ENCODE results near the gene DYSF. TPM values are rescaled to one million over a fixed set of nuclear protein-coding genes. Genes with fewer than 3 reads are reported as not detected.

The DYSF gene
- total and polyA plus RNA-seq, 2 donors (not counting 1 experiment from before 2014, with no cell fraction given): 0.17 to 0.43 TPM

DNA sequence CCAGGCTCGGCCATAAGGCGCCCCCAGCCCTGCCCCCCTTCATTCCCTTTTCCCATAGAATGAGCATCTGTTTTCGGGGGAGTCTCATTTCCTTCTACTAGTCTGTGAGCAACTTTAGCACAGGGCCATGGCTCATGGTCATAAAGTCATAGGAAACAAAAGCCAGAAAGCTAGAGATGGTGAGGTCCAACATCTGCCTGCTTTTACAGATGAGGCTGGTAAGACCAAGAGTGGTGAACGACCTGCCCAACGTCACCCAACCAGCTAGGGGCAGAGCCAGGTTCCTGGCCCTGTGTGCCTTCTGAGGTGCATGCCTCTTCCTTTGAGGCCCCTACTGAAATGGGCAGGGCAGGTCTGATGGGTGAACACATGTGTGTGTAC lies 212.7 kb downstream of the DYSF start:
- Histone ChIP-seq H3K9me3 (ENCODE audit: control extremely low read depth in 1 of 3, control insufficient read depth in 2 of 3, insufficient read depth in 1 of 3, low read length in 2 of 3) (peaks cover 0 to 7% (median 0%) of the 10 kb centered on the region in 3 donors), H3K9ac (ENCODE audit: low read length) (no peak overlapping the region), H3K27me3 (replicated peaks in 1 of 4; ENCODE audit: control extremely low read depth in 1 of 4, control insufficient read depth in 3 of 4, insufficient read depth in 4 of 4, low read length in 3 of 4) (no peaks in the 10 kb centered on the region), H3K27ac (ENCODE audit: low read length in 2 of 2) (no peak overlapping the region), H3K79me2 (ENCODE audit: control insufficient read depth, insufficient read depth, low read length) (no peaks in the 10 kb centered on the region), H3K4me3 (ENCODE audit: control extremely low read depth in 1 of 5, extremely low read depth in 1 of 5, insufficient read depth in 1 of 5, low read depth in 2 of 5, low read length in 4 of 5) (no peak overlapping the region), H3K4me1 (ENCODE audit: control insufficient read depth in 2 of 2, insufficient read depth in 2 of 2, low read length in 2 of 2) (no peaks in the 10 kb centered on the region), H3K36me3 (replicated peaks in 1 of 2; ENCODE audit: control extremely low read depth in 1 of 2, control insufficient read depth in 1 of 2, extremely low read depth in 1 of 2, insufficient read depth in 2 of 2, low read length in 1 of 2) (no peaks in the 10 kb centered on the region), H4K20me1 (ENCODE audit: control insufficient read depth, insufficient read depth, low read length, poor library complexity, severe bottlenecking) (no peaks in the 10 kb centered on the region), H2AFZ (ENCODE audit: insufficient read depth, low read depth, low read length, poor library complexity, severe bottlenecking) (no peak overlapping the region), H3K4me2 (replicated peaks; ENCODE audit: low read depth, low read length, poor library complexity, severe bottlenecking) (no peak overlapping the region)
- ChIA-PET CTCF (no interaction called here), POLR2A (no interaction called here)
- no peak overlapping the region for H3K27ac Mint-ChIP-seq
- no peak for ATAC-seq (ENCODE audit: low read depth)
- H3K4me1 Mint-ChIP-seq: no peaks in the 10 kb centered on the region
- TF ChIP-seq EZH2 (IDR thresholded peaks at IDR 0.05; ENCODE audit: borderline replicate concordance, insufficient read depth, low read depth, low read length, poor library complexity, severe bottlenecking): no peak
- TF ChIP-seq, protein P1, sequence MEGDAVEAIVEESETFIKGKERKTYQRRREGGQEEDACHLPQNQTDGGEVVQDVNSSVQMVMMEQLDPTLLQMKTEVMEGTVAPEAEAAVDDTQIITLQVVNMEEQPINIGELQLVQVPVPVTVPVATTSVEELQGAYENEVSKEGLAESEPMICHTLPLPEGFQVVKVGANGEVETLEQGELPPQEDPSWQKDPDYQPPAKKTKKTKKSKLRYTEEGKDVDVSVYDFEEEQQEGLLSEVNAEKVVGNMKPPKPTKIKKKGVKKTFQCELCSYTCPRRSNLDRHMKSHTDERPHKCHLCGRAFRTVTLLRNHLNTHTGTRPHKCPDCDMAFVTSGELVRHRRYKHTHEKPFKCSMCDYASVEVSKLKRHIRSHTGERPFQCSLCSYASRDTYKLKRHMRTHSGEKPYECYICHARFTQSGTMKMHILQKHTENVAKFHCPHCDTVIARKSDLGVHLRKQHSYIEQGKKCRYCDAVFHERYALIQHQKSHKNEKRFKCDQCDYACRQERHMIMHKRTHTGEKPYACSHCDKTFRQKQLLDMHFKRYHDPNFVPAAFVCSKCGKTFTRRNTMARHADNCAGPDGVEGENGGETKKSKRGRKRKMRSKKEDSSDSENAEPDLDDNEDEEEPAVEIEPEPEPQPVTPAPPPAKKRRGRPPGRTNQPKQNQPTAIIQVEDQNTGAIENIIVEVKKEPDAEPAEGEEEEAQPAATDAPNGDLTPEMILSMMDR (IDR thresholded peaks at IDR 0.05): no peak
- H3K4me3 Mint-ChIP-seq: no peak overlapping the region
- intact Hi-C loops (cut with micrococcal nuclease): no loop called here
- DNase-seq: no peak
- no peaks in the 10 kb centered on the region for H3K27me3 Mint-ChIP-seq
- WGBS (ENCODE audit: insufficient coverage): 100% methylated on average over 2 of the region's 5 CpGs
- H3K9me3 Mint-ChIP-seq (ENCODE audit: insufficient read depth): no peaks in the 10 kb centered on the region

DNA sequence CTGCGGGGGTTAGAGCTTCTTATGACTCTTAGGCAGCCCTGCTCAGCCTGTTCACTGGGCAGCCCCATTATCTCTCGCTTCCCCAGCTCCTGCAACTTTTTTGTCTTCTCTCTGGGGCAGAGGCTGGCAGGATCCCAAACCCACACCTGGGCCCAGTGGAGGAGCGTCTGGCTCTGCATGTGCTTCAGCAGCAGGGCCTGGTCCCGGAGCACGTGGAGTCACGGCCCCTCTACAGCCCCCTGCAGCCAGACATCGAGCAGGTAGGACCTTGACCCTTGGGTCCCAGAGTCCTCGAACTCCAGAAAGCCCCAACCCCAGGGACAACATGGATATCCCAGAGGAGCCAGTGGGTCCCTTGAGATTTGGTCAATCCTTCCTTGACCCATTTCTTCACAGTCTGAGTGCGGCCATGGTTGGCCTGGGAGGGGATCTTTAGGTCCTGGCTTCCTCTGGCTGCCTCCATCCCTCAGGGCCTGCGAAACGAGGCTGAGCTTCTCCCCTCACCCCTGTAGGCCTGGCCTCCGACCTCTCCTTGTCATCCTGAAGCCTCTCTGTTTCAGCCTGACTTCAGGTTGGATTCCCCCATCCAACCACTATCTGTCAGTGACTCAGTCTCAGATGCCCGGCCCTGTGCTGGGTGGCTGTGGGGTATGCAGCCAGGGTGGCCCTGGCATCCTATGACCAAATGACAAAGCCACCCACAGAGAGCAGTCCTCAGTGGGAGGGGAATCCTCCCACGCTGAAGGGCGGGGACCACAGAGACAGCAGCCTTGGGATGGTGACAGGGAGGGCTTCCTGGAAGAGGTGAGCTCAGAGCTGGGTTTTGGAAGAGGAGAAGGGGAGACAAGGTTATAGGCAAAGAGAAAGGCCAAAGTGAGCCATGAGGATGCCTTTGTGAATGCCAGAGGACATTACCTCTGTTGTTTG lies 214.2 kb downstream of the DYSF start:
- CTCF ChIA-PET: no interaction called here
- POLR2A ChIA-PET: no interaction called here
- intact Hi-C loops (cut with micrococcal nuclease): no loop called here

More for the DNA sequence above, 214.2 kb downstream of the DYSF start:
- H3K4me1 Mint-ChIP-seq: no peaks in the 10 kb centered on the region
- H3K27me3 Mint-ChIP-seq: no peaks in the 10 kb centered on the region
- Histone ChIP-seq H3K4me1 (ENCODE audit: control insufficient read depth in 2 of 2, insufficient read depth in 2 of 2, low read length in 2 of 2) (no peaks in the 10 kb centered on the region), H3K9ac (ENCODE audit: low read length) (no peak overlapping the region), H4K20me1 (ENCODE audit: control insufficient read depth, insufficient read depth, low read length, poor library complexity, severe bottlenecking) (no peaks in the 10 kb centered on the region), H2AFZ (ENCODE audit: insufficient read depth, low read depth, low read length, poor library complexity, severe bottlenecking) (no peak overlapping the region), H3K27ac (ENCODE audit: low read length in 2 of 2) (no peak overlapping the region), H3K9me3 (ENCODE audit: control extremely low read depth in 1 of 3, control insufficient read depth in 2 of 3, insufficient read depth in 1 of 3, low read length in 2 of 3) (peaks cover 0 to 12% (median 0%) of the 10 kb centered on the region in 3 donors), H3K4me2 (replicated peaks; ENCODE audit: low read depth, low read length, poor library complexity, severe bottlenecking) (no peak overlapping the region), H3K27me3 (replicated peaks in 1 of 4; ENCODE audit: control extremely low read depth in 1 of 4, control insufficient read depth in 3 of 4, insufficient read depth in 4 of 4, low read length in 3 of 4) (no peaks in the 10 kb centered on the region), H3K4me3 (ENCODE audit: control extremely low read depth in 1 of 5, extremely low read depth in 1 of 5, insufficient read depth in 1 of 5, low read depth in 2 of 5, low read length in 4 of 5) (no peak overlapping the region), H3K79me2 (ENCODE audit: control insufficient read depth, insufficient read depth, low read length) (no peaks in the 10 kb centered on the region), H3K36me3 (replicated peaks in 1 of 2; ENCODE audit: control extremely low read depth in 1 of 2, control insufficient read depth in 1 of 2, extremely low read depth in 1 of 2, insufficient read depth in 2 of 2, low read length in 1 of 2) (no peaks in the 10 kb centered on the region)
- no peak for DNase-seq
- no peak for ATAC-seq (ENCODE audit: low read depth)
- H3K27ac Mint-ChIP-seq: no peak overlapping the region
- no peaks in the 10 kb centered on the region for H3K9me3 Mint-ChIP-seq (ENCODE audit: insufficient read depth)
- H3K4me3 Mint-ChIP-seq: no peak overlapping the region
- 89% methylated on average over 9 of the region's 15 CpGs for WGBS (ENCODE audit: insufficient coverage)
- TF ChIP-seq EZH2 (IDR thresholded peaks at IDR 0.05; ENCODE audit: borderline replicate concordance, insufficient read depth, low read depth, low read length, poor library complexity, severe bottlenecking): no peak
- TF ChIP-seq, protein P1 (IDR thresholded peaks at IDR 0.05): no peak

Measured in B cell (primary cell).